Activated CD8-positive, alpha-beta memory T cell treated with anti-CD3 and anti-CD28 coated beads, Interleukin-2, amount 50 U/mL, for 1 hour (primary cell): ENCODE data around the gene LMO4.

Source experiments
- DNase-seq: peaks from one replicate; pipeline ENCODE4 v3.0.0-alpha.2; 2020; ENCODE audit errors: extremely low read depth

Gene LMO4

GRCh38 chr1:87358219-87358618, 29.5 kb downstream of the LMO4 start:
- no peak for DNase-seq

- no peak for DNase-seq
Observed at GRCh38 chr1:87359586-87359985, 30.9 kb downstream of the LMO4 start.

GRCh38 chr1:87362063-87362833, 33.6 kb downstream of the LMO4 start:
- no peak for DNase-seq

GRCh38 chr1:87362834-87363426, 34.2 kb downstream of the LMO4 start:
- no peak for DNase-seq

GRCh38 chr1:87367549-87367948, 38.9 kb downstream of the LMO4 start:
- DNase-seq: no peak

GRCh38 chr1:87368907-87369306, 40.2 kb downstream of the LMO4 start:
- DNase-seq: no peak

- DNase-seq: no peak
Observed at GRCh38 chr1:87369736-87370478, 41.2 kb downstream of the LMO4 start.

- DNase-seq: no peak
Observed at GRCh38 chr1:87370544-87370943, 41.9 kb downstream of the LMO4 start.

GRCh38 chr1:87379306-87379705, 50.6 kb downstream of the LMO4 start:
- no peak for DNase-seq

- no peak for DNase-seq
Observed at GRCh38 chr1:87386217-87386790, 57.6 kb downstream of the LMO4 start.

GRCh38 chr1:87388411-87388810, 59.7 kb downstream of the LMO4 start:
- no peak for DNase-seq

- no peak for DNase-seq
Observed at GRCh38 chr1:87389011-87389410, 60.3 kb downstream of the LMO4 start.

- no peak for DNase-seq
Observed at GRCh38 chr1:87389546-87389945, 60.9 kb downstream of the LMO4 start.

- no peak for DNase-seq
Observed at GRCh38 chr1:87392248-87393192, 63.8 kb downstream of the LMO4 start.

GRCh38 chr1:87393445-87394085, 64.9 kb downstream of the LMO4 start:
- DNase-seq: no peak

- DNase-seq: no peak
Observed at GRCh38 chr1:87394513-87394912, 65.8 kb downstream of the LMO4 start.

- no peak for DNase-seq
Observed at GRCh38 chr1:87394982-87395381, 66.3 kb downstream of the LMO4 start.
